Transverse colon (tissue), 4 donors: ENCODE results near the gene NUDT22. TPM values are rescaled to one million over a fixed set of nuclear protein-coding genes. Genes with fewer than 3 reads are reported as not detected.

Experiments
- DNase-seq: peaks from one replicate; pipeline ENCODE4 v3.0.0-alpha.2; 2019
- H3K27ac ChIP-seq, 4 donors: fragments of 200-600 bp; sonication (generic); 2 replicates each; pipeline ENCODE4 v1.5.1; 2016 to 2018; ENCODE audit warnings: inconsistent platforms in 4 of 4
- H3K27me3 ChIP-seq: fragments of 200-600 bp; sonication (generic); 2 replicates; pipeline ENCODE4 v1.5.1; 2017; ENCODE audit warnings: inconsistent platforms
- H3K36me3 ChIP-seq, 4 donors: fragments of 200-600 bp; sonication (generic); 2 replicates each; pipeline ENCODE4 v1.5.1; 2017 to 2019; ENCODE audit warnings: inconsistent platforms in 4 of 4
- H3K4me1 ChIP-seq, 4 donors: fragments of 200-600 bp; sonication (generic); 2 replicates each; pipeline ENCODE4 v1.5.1; 2017 to 2020; ENCODE audit warnings: inconsistent platforms in 4 of 4
- H3K4me3 ChIP-seq, 4 donors: fragments of 200-600 bp; sonication (generic); 1 replicate in 1 of 4; 2 replicates in 3 of 4; pipeline versions ENCODE4 v1.5.1 to v1.6.1; 2017 to 2019; ENCODE audit warnings: inconsistent platforms in 4 of 4
- H3K9me3 ChIP-seq, 2 donors: fragments of 200-600 bp; sonication (generic); 2 replicates each; pipeline ENCODE4 v1.5.1; 2017 to 2019; ENCODE audit warnings: inconsistent platforms in 2 of 2
- EP300 ChIP-seq: sonication (generic); formaldehyde crosslinking; IDR thresholded peaks from one replicate; pipeline ENCODE4 v1.6.1; 2017; ENCODE audit warnings: antibody characterized with exemption, low read depth
- POLR2A ChIP-seq: fragments of 450-650 bp; IDR thresholded peaks from one replicate; pipeline ENCODE4 v1.6.1; 2016; ENCODE audit warnings: antibody characterized with exemption, mild to moderate bottlenecking, moderate library complexity
- POLR2AphosphoS5 ChIP-seq, 3 donors: sonication (generic); formaldehyde crosslinking; IDR thresholded peaks; one replicate each; pipeline ENCODE4 v1.6.1; 2016; ENCODE audit warnings: antibody characterized with exemption in 3 of 3
- WGBS, 2 donors: methylation state at CpG; one replicate each; pipeline ENCODE4 v1.1.5; 2018; ENCODE audit warnings: low coverage in 1 of 2; 5-methylcytosine and 5-hydroxymethylcytosine counted together
- in situ Hi-C, 4 donors: fragments of 200-750 bp; cut with MboI; loops; one replicate each; pipeline versions ENCODE4 v1.15.0 to v1.15.1; 2017; ENCODE audit warnings: low sequenced_read_pairs in 3 of 4, low pct_ligation_motif_present in 1 of 4, low pct_unique_long_range_greater_than_20kb in 1 of 4
- intact Hi-C: fragments of 100-400 bp; cut with DNase I; formaldehyde crosslinking; loops from one replicate; pipeline ENCODE4 v1.15.1; 2023; ENCODE audit warnings: low total_unique reads
- total RNA-seq, 4 donors: library from RNA; depleted of rRNA; stranded (reverse); fragments of >200 nt; gene quantifications; one replicate each; pipeline ENCODE4 v1.1.0, GENCODE V29; 2016
- TF ChIP-seq, protein P1 (sequence below), 5 experiments: fragments of 200-600 bp in 3 of 5; fragments of 450-650 bp in 2 of 5; sonication (generic) in 3 of 5; IDR thresholded peaks; 1 replicate in 2 of 5; 2 replicates in 3 of 5; pipeline ENCODE4 v1.5.1; 2016 to 2017; ENCODE audit warnings: antibody characterized with exemption in 5 of 5, inconsistent platforms in 3 of 5, mild to moderate bottlenecking in 2 of 5, moderate library complexity in 1 of 5

The NUDT22 gene
- total RNA-seq, 4 donors from 2014 or later = 84.0 to 215 (median 127) TPM

DNA sequence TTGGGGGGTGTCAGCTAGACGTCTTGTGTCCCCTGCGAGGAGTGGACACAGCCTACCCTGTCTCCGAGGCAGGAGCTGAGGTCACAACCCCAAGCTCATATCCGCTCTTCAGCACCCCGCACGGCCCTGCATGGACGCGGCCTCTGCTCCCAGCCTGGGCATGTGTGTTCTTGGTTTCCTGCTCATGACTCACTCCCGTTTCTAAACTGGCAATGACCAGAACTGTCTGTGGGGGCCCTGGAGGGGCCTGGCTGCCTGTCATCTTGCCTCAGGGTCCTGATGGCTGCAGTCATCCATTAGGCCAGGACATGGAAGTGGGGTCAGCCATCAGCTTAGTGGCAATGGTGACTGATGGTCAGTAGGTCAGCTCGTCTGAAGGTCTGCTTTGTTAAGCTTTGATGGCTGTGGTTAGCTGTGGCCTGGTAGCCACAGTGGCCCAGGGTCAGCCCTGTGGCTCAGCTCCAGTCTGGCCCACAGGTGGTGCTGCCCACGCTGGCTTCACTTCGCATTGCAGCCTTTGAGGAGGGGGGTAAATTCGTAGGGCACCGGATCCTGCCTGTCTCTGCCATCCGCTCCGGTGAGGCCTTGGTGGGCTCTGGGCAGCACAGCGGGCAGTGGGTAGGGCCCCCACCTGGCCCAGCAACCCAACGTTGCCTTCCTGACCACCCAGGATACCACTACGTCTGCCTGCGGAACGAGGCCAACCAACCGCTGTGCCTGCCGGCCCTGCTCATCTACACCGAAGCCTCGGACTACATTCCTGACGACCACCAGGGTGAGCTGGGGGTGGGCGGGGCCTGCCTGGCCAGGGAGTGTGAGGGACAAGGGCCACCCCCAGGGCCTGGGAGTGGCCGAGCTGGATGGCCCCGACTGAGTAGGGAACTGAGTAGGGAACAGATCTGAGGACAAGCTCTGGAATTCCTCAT lies 37.2 kb downstream of the NUDT22 start:
- Histone ChIP-seq H3K4me3 (no peak overlapping the region), H3K9me3 (no peaks in the 10 kb centered on the region), H3K36me3 (peaks cover 0 to 24% (median 3%) of the 10 kb centered on the region in 4 donors), H3K4me1 (peaks cover 1 to 15% (median 12%) of the 10 kb centered on the region in 4 donors), H3K27ac (no peak overlapping the region), H3K27me3 (no peaks in the 10 kb centered on the region)
- TF ChIP-seq EP300 (no peak), POLR2A (no peak), POLR2AphosphoS5 (IDR thresholded peaks at IDR 0.05) (no peak)
- TF ChIP-seq, protein P1, sequence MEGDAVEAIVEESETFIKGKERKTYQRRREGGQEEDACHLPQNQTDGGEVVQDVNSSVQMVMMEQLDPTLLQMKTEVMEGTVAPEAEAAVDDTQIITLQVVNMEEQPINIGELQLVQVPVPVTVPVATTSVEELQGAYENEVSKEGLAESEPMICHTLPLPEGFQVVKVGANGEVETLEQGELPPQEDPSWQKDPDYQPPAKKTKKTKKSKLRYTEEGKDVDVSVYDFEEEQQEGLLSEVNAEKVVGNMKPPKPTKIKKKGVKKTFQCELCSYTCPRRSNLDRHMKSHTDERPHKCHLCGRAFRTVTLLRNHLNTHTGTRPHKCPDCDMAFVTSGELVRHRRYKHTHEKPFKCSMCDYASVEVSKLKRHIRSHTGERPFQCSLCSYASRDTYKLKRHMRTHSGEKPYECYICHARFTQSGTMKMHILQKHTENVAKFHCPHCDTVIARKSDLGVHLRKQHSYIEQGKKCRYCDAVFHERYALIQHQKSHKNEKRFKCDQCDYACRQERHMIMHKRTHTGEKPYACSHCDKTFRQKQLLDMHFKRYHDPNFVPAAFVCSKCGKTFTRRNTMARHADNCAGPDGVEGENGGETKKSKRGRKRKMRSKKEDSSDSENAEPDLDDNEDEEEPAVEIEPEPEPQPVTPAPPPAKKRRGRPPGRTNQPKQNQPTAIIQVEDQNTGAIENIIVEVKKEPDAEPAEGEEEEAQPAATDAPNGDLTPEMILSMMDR (IDR thresholded peaks at IDR 0.05) = no peak
- no peak for DNase-seq
- in situ Hi-C loops = no loop called here
- WGBS, 2 donors = 73 to 88% methylated on average over 8 to 20 of the region's 29 CpGs
- intact Hi-C loops = no loop called here

DNA sequence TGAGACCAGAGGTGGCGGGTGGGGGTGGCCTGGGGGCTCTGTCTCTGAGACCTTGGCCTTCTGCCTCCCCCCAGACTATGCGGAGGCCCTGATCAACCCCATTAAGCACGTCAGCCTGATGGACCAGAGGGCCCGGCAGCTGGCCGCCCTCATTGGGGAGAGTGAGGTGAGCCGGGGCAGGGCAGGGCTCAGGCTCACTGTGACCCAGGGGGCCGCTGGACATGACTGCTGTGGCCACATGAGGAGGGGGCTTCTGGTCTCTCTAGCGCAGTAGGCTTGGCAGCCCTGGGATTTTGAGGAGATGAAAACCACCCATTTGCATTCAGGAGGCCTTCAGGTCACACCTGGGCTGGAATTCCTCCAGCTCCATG lies 37.9 kb downstream of the NUDT22 start:
- Histone ChIP-seq H3K27me3 (no peaks in the 10 kb centered on the region), H3K36me3 (peaks cover 0 to 18% (median 3%) of the 10 kb centered on the region in 4 donors), H3K4me3 (no peak overlapping the region), H3K9me3 (no peaks in the 10 kb centered on the region), H3K4me1 (peaks cover 8 to 21% (median 18%) of the 10 kb centered on the region in 4 donors), H3K27ac (no peak overlapping the region)
- intact Hi-C loops = no loop called here
- no peak for DNase-seq
- WGBS, 2 donors = 92% methylated on average over 8 of the region's 8 CpGs; no CpG with 5 or more reads in 1 of the 2 donors
- TF ChIP-seq EP300 = no peak
- no peak for TF ChIP-seq POLR2A
- TF ChIP-seq POLR2AphosphoS5 (IDR thresholded peaks at IDR 0.05) = no peak
- TF ChIP-seq, protein P1 (IDR thresholded peaks at IDR 0.05) = no peak
- in situ Hi-C loops = no loop called here

DNA sequence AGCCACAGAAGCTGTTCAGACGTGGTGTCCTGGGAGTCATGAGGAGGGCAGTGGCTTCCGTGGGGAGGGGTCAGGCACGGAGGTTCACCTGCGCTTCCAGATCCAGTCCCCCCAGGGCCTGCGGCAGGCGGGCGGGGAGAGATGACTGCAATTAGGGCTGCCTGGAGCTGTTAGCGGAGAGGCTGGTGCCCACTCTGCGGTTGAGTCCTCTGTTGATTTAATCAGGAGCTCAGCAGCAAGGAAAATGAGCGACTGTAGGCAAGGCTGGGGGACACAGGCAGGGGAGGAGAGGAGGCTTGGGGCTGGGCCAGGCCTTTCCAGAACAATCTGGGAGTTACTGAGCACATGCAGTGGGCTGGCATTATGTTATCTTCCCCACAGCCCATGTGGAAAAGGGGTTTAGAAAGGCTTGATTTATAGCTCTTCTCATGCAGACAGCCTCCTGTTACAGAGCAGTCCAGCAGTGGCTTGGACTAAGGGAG lies 38.3 kb downstream of the NUDT22 start:
- no peaks in the 10 kb centered on the region for H3K9me3 ChIP-seq
- H3K27me3 ChIP-seq = no peaks in the 10 kb centered on the region
- peaks cover 0 to 15% (median 3%) of the 10 kb centered on the region in 4 donors for H3K36me3 ChIP-seq
- H3K27ac ChIP-seq = no peak overlapping the region
- H3K4me3 ChIP-seq = no peak overlapping the region
- peaks cover 10 to 25% (median 21%) of the 10 kb centered on the region in 4 donors for H3K4me1 ChIP-seq
- in situ Hi-C loops (no loop called here), intact Hi-C loops (no loop called here)
- DNase-seq = no peak
- 80 to 94% methylated on average over 1 to 10 of the region's 10 CpGs for whole genome bisulfite sequencing, 2 donors
- TF ChIP-seq, protein P1 (IDR thresholded peaks at IDR 0.05) = no peak
- TF ChIP-seq POLR2AphosphoS5 (IDR thresholded peaks at IDR 0.05) (no peak), POLR2A (no peak), EP300 (no peak)
